Neural cell (in vitro differentiated cells): ENCODE data around the gene SLC26A3. TPM values are rescaled to one million over a fixed set of nuclear protein-coding genes. Genes with fewer than 3 reads are reported as not detected.

Source experiments
- H2AFZ ChIP-seq: fragments of 200-600, 300-800 bp; sonication (generic), shearing (Covaris generic); 2 replicates; pipeline ENCODE4 v1.6.0; 2014; ENCODE audit warnings: low read depth, mild to moderate bottlenecking, antibody characterized with exemption, low read length, moderate library complexity
- H3F3A ChIP-seq: fragments of 200-600 bp; shearing (Covaris generic); 2 replicates; pipeline ENCODE4 v1.6.1; 2016; ENCODE audit warnings: mild to moderate bottlenecking, moderate library complexity, mixed read lengths, antibody characterized with exemption, low read length; ENCODE audit not compliant: insufficient read depth, poor library complexity, severe bottlenecking
- H3K27ac ChIP-seq: fragments of 200-600, 300-800 bp; sonication (generic), shearing (Covaris generic); 2 replicates; pipeline ENCODE4 v1.5.1; 2014; ENCODE audit warnings: mild to moderate bottlenecking, low read length, moderate library complexity
- H3K27me3 ChIP-seq: fragments of 300-800, 200-600 bp; sonication (generic), shearing (Covaris generic); 2 replicates; pipeline ENCODE4 v1.6.0; 2014; ENCODE audit warnings: mild to moderate bottlenecking, low read depth, low read length, moderate library complexity; ENCODE audit not compliant: insufficient read depth
- H3K36me3 ChIP-seq: fragments of 300-800, 200-600 bp; sonication (generic), shearing (Covaris generic); 2 replicates; pipeline ENCODE4 v1.5.1; 2014; ENCODE audit warnings: mild to moderate bottlenecking, antibody characterized with exemption, low read length, moderate library complexity; ENCODE audit not compliant: insufficient read depth
- H3K4me2 ChIP-seq: fragments of 300-800, 200-600 bp; sonication (generic), shearing (Covaris generic); 2 replicates; pipeline ENCODE4 v1.6.0; 2014; ENCODE audit warnings: mild to moderate bottlenecking, low read length
- H3K4me3 ChIP-seq: fragments of 300-800, 200-600 bp; sonication (generic), shearing (Covaris generic); 2 replicates; pipeline ENCODE4 v1.5.1; 2014; ENCODE audit warnings: mild to moderate bottlenecking, low read length, moderate library complexity
- H3K79me2 ChIP-seq: fragments of 200-600 bp; shearing (Covaris generic); replicated peaks from 2 replicates; pipeline ENCODE4 v1.6.0; 2014; ENCODE audit warnings: mild to moderate bottlenecking, low read length, moderate library complexity; ENCODE audit not compliant: insufficient read depth
- H3K9ac ChIP-seq: fragments of 300-800, 200-600 bp; sonication (generic), shearing (Covaris generic); 2 replicates; pipeline ENCODE4 v1.6.1; 2016; ENCODE audit warnings: mild to moderate bottlenecking, low read length, mixed read lengths
- H3K9me2 ChIP-seq: fragments of 200-600 bp; shearing (Covaris generic); 2 replicates; pipeline ENCODE4 v1.6.1; 2016; ENCODE audit warnings: mild to moderate bottlenecking, low read length, mixed read lengths; ENCODE audit not compliant: insufficient read depth
- H3K9me3 ChIP-seq: fragments of 200-600, 300-800 bp; sonication (generic), shearing (Covaris generic); 2 replicates; pipeline ENCODE4 v1.6.1; 2016; ENCODE audit warnings: mild to moderate bottlenecking, mixed run types, low read length, moderate library complexity, mixed read lengths
- H4K20me1 ChIP-seq: fragments of 200-600 bp; shearing (Covaris generic); 2 replicates; pipeline ENCODE4 v1.6.1; 2016; ENCODE audit warnings: mild to moderate bottlenecking, mixed run types; ENCODE audit not compliant: insufficient read depth
- EP300 ChIP-seq: fragments of 450-650 bp; conservative IDR thresholded peaks from 2 replicates; pipeline ENCODE4 v1.6.1; 2014; ENCODE audit warnings: antibody characterized with exemption, mild to moderate bottlenecking, moderate library complexity; ENCODE audit not compliant: poor library complexity, severe bottlenecking
- EZH2 ChIP-seq: fragments of 200-600, 300-800 bp; shearing (Covaris generic), sonication (generic); IDR thresholded peaks from 2 replicates; pipeline ENCODE4 v1.6.1; 2014; ENCODE audit warnings: antibody characterized with exemption, low read length, borderline replicate concordance, mild to moderate bottlenecking; ENCODE audit not compliant: insufficient read depth, poor library complexity, severe bottlenecking
- MXI1 ChIP-seq: fragments of 450-650 bp; conservative IDR thresholded peaks from 2 replicates; pipeline ENCODE4 v1.6.1; 2014; ENCODE audit warnings: antibody characterized with exemption, mild to moderate bottlenecking; ENCODE audit not compliant: poor library complexity, severe bottlenecking
- POLR2AphosphoS5 ChIP-seq: IDR thresholded peaks from 2 replicates; pipeline ENCODE4 v1.6.1; 2012
- RAD21 ChIP-seq: fragments of 450-650 bp; conservative IDR thresholded peaks from 2 replicates; pipeline ENCODE4 v1.6.1; 2014; ENCODE audit warnings: antibody characterized with exemption, mild to moderate bottlenecking, moderate library complexity
- SMC3 ChIP-seq: fragments of 450-650 bp; conservative IDR thresholded peaks from 2 replicates; pipeline ENCODE4 v1.6.1; 2014; ENCODE audit warnings: antibody characterized with exemption, mild to moderate bottlenecking, moderate library complexity; ENCODE audit not compliant: poor library complexity
- TAF1 ChIP-seq: IDR thresholded peaks from 2 replicates; pipeline ENCODE4 v1.6.1; 2012; ENCODE audit warnings: low read depth
- polyA plus RNA-seq: library from polyadenylated mRNA; depleted of rRNA; stranded (reverse); fragments of >200 nt; gene quantifications from 2 replicates; pipeline ENCODE4 v1.2.3, GENCODE V29; 2014
- TF ChIP-seq, protein P1 (sequence below): IDR thresholded peaks from 2 replicates; pipeline ENCODE4 v1.6.1; 2012; ENCODE audit warnings: borderline replicate concordance
- TF ChIP-seq, protein P2 (sequence below): fragments of 450-650 bp; IDR thresholded peaks from 2 replicates; pipeline ENCODE4 v1.5.1; 2014; ENCODE audit warnings: antibody characterized with exemption, mild to moderate bottlenecking, moderate library complexity; ENCODE audit not compliant: poor library complexity, severe bottlenecking

The SLC26A3 gene
- polyA plus RNA-seq, 1 donor from 2014 or later: not detected

DNA sequence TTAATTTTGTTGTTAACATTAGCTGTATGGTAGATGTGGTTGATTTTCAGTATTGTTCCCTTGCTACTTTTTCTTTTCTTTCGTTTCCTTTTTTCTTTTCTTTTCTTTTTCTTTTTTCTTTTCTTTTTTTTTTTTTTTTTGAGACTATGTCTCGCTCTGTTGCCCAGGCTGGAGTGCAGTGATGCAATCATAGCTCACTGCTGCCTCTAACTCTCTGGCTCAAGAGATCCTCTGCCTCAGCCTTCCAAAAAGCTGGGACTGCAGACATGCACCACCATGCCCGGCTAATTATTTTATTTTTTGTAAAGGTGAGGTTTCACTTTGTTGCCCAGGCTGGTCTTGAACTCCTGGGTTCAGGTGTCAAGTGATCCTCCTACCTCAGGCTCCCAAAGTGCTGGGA lies 14.4 kb downstream of the SLC26A3 start:
- TF ChIP-seq POLR2AphosphoS5: no peak
- no peak for TF ChIP-seq MXI1
- TF ChIP-seq SMC3: no peak
- TF ChIP-seq, protein P1, sequence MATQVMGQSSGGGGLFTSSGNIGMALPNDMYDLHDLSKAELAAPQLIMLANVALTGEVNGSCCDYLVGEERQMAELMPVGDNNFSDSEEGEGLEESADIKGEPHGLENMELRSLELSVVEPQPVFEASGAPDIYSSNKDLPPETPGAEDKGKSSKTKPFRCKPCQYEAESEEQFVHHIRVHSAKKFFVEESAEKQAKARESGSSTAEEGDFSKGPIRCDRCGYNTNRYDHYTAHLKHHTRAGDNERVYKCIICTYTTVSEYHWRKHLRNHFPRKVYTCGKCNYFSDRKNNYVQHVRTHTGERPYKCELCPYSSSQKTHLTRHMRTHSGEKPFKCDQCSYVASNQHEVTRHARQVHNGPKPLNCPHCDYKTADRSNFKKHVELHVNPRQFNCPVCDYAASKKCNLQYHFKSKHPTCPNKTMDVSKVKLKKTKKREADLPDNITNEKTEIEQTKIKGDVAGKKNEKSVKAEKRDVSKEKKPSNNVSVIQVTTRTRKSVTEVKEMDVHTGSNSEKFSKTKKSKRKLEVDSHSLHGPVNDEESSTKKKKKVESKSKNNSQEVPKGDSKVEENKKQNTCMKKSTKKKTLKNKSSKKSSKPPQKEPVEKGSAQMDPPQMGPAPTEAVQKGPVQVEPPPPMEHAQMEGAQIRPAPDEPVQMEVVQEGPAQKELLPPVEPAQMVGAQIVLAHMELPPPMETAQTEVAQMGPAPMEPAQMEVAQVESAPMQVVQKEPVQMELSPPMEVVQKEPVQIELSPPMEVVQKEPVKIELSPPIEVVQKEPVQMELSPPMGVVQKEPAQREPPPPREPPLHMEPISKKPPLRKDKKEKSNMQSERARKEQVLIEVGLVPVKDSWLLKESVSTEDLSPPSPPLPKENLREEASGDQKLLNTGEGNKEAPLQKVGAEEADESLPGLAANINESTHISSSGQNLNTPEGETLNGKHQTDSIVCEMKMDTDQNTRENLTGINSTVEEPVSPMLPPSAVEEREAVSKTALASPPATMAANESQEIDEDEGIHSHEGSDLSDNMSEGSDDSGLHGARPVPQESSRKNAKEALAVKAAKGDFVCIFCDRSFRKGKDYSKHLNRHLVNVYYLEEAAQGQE: no peak
- no peak for TF ChIP-seq TAF1
- no peak for TF ChIP-seq EZH2
- TF ChIP-seq, protein P2, sequence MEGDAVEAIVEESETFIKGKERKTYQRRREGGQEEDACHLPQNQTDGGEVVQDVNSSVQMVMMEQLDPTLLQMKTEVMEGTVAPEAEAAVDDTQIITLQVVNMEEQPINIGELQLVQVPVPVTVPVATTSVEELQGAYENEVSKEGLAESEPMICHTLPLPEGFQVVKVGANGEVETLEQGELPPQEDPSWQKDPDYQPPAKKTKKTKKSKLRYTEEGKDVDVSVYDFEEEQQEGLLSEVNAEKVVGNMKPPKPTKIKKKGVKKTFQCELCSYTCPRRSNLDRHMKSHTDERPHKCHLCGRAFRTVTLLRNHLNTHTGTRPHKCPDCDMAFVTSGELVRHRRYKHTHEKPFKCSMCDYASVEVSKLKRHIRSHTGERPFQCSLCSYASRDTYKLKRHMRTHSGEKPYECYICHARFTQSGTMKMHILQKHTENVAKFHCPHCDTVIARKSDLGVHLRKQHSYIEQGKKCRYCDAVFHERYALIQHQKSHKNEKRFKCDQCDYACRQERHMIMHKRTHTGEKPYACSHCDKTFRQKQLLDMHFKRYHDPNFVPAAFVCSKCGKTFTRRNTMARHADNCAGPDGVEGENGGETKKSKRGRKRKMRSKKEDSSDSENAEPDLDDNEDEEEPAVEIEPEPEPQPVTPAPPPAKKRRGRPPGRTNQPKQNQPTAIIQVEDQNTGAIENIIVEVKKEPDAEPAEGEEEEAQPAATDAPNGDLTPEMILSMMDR: no peak
- no peak for TF ChIP-seq EP300
- H3K79me2 ChIP-seq: no peaks in the 10 kb centered on the region
- no peak overlapping the region for H2AFZ ChIP-seq
- no peak overlapping the region for H3K27ac ChIP-seq
- no peaks in the 10 kb centered on the region for H3K36me3 ChIP-seq
- H3F3A ChIP-seq: no peaks in the 10 kb centered on the region
- H3K9ac ChIP-seq: no peak overlapping the region
- H3K27me3 ChIP-seq: no peaks in the 10 kb centered on the region
- no peak overlapping the region for H3K4me2 ChIP-seq
- no peaks in the 10 kb centered on the region for H3K9me3 ChIP-seq
- H3K4me3 ChIP-seq: no peak overlapping the region
- no peaks in the 10 kb centered on the region for H4K20me1 ChIP-seq
- no peaks in the 10 kb centered on the region for H3K9me2 ChIP-seq

DNA sequence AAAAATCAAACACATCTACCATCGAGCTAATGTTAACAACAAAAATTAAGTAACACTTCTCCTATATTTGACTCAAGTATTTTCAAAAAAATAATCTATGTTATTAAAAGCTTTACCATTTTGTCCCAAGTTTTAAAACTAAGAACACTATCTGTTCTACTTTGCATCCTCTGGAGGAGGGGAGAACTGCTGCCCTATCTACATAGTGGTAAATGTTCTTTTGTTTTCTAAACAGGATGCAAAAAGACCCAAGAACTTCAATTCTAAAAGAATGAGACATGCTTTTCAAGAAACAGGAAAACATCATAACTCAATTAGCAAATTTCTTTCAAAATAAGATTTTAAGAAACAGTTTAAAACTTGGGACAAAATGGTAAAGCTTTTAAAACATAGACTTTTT lies 14.8 kb downstream of the SLC26A3 start:
- Histone ChIP-seq H4K20me1 (no peaks in the 10 kb centered on the region), H3K79me2 (no peaks in the 10 kb centered on the region), H3K27me3 (no peaks in the 10 kb centered on the region), H3K27ac (no peak overlapping the region), H3K9ac (no peak overlapping the region), H3K36me3 (no peaks in the 10 kb centered on the region), H3K4me2 (no peak overlapping the region), H3K9me3 (no peaks in the 10 kb centered on the region), H3K4me3 (no peak overlapping the region), H2AFZ (no peak overlapping the region), H3K9me2 (no peaks in the 10 kb centered on the region), H3F3A (no peaks in the 10 kb centered on the region)
- TF ChIP-seq TAF1: no peak
- no peak for TF ChIP-seq EP300
- TF ChIP-seq, protein P2: no peak
- TF ChIP-seq SMC3: no peak
- TF ChIP-seq EZH2: no peak
- TF ChIP-seq POLR2AphosphoS5: no peak
- TF ChIP-seq, protein P1: no peak
- no peak for TF ChIP-seq RAD21
- TF ChIP-seq MXI1: no peak
